Measurements from ENCODE around the gene ADAM12.
"Not testable (repeated sequence)": the region's sequence is repeated elsewhere in the genome, so short reads cannot be mapped to it uniquely, and the experiment has no call there.

ADAM12 gene

DNA sequence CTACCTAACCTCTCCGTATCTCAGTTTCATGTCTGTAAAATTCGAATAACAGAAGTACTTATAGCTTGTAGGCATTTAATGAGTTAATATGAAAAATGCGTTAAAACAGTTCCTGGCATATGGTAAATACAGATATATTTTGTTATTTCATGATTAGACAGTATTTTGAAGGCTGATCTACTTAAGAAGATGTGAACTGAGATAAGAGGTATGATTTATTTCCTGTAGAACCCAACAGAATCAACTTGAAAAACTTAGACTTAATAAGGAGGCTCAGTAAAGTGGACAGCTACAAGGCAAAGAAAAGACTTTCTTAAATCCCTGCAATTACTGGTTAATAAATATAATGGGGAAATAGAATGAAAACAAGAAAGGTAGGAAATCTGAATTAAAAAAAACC lies 388.6 kb downstream of the ADAM12 start:
- no peak for DNase-seq

DNA sequence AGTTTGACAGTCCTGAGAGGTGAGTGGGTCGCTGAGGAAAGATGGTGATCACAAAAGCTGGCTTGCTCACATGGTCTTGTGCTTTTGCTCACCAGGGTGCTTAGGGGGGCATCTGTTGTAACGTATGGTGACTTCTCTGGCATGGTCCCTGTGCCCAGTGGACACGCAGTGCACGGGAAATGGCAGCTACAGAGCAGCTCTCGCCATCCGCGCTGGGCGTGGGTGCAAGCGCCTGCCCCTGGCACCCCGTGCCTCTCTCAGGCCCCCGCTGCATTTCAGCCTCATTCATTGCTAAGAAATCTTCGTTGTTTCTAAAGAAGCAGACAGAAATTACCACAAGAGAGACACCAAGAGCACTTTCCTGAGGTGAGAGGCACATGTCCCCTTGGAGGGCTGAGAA lies 390.7 kb downstream of the ADAM12 start:
- DNase-seq, result no peak

GRCh38 chr10:125995726-125996304 lies 392.5 kb downstream of the ADAM12 start:
- no peak for DNase-seq

GRCh38 chr10:125994601-125995000 lies 393.7 kb downstream of the ADAM12 start:
- no peak for DNase-seq

GRCh38 chr10:125992254-125992653 lies 396.0 kb downstream of the ADAM12 start:
- no peak for DNase-seq

GRCh38 chr10:125991392-125991791 lies 396.9 kb downstream of the ADAM12 start:
- no peak for DNase-seq

DNA sequence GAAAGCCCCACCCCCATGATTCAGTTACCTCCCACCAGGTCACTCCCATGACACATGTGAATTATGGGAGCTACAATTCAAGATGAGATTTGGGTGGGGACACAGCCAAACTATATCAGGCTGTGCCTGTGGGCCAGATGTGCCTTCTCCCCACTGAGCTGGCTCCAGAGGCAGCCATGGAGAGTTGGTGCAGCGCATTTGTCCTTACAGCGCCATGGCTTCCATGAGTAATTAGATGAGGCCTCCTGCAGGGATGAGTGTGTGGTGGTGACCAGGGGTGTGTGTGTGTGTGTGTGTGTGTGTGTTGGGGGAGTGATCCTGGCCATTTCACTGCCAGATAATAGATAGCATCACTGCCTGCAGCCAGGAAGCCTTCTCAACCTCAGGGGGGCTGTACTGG lies 397.3 kb downstream of the ADAM12 start:
- DNase-seq, result no peak

- no peak for DNase-seq
These were observed 398.5 kb downstream of the ADAM12 start for GRCh38 chr10:125989791-125990190.

DNA sequence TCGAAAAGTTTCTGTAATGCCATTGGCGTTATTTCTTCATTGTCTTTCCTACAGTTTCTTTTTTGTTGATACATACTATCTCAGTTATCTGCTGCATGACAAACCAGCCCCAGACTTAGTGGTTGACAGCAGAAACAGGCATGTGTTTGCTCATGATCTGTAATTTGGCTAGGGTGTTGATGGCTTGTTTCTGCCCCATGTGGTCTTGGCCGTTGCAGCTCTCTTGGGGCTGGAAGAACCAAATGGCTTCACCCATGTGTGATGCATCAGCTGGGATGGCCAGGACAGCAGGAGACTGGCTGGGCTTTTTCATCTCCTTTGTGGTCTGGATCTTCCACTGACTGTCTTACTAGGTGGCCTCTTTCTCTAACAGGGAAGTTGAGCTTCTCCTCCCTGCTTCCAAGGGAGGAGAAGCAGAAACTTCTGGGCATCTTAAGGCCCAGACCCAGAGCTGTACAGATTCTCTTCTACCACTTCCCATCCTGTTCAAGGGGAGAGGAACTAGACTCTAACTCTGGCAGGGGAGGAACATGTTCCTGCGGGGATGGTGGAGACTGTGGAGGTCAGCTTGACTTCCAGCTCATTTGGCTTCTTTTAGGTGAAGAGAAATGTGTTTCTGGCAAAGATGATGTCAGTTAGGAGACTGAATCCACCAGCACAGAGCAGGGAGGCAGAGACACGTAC lies 402.6 kb downstream of the ADAM12 start:
- DNase-seq, result no peak

GRCh38 chr10:125984865-125985495 lies 403.3 kb downstream of the ADAM12 start:
- no peak for DNase-seq

GRCh38 chr10:125984346-125984745 lies 403.9 kb downstream of the ADAM12 start:
- DNase-seq, result no peak

- no peak for DNase-seq
These were observed 404.6 kb downstream of the ADAM12 start for GRCh38 chr10:125983656-125984055.

DNA sequence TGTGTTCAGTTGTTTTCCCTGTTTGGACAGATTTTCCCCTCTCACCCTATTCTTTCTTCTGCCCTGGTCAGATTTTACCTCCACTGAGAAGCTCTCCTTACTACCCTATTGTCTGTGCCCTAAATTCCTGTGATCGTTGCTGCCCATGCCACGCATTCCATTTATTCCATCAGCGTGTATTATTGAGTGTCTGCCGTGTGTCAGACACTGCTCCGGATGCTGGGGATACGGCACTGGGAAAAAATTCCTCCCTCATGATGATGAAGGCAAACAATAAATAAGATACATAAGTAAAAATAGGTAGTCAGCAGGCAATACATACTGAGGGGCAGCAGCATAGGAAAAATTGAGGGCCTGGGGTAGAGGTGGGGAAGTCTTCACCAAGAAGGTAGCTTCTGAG lies 405.1 kb downstream of the ADAM12 start:
- no peak for DNase-seq

DNA sequence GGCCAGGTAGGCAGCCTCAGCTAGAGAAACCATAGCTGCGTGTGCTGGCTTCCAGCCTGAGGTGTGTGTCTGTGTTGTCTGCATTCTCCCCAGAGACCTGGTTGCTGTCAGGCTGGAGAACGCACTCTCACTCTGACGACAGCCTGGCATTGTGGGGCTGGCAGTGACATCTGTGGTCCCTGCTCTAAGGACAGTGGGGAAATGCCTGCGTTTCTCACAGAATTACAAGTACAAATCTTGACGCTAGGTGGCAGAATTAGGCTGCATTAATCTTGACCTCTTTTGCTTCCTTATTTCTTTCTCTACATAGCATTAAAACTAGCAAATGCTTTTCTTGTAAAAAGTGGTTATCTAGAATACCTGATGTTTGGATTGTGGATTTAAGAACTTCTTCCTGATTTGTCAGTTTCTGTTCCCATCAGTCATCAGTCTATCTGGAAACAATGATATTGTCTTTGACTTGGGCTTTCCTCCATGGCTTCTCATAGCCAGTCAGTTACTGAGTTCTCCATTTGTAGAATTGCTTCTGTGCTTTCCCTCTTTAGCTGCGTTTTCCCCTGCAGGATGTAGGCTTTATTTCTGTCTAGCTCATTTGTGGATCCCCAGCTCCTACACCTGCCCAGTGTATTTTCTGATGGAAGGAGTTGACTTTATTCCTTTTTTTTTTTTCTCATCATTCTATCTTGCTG lies 405.9 kb downstream of the ADAM12 start:
- DNase-seq, result no peak

DNA sequence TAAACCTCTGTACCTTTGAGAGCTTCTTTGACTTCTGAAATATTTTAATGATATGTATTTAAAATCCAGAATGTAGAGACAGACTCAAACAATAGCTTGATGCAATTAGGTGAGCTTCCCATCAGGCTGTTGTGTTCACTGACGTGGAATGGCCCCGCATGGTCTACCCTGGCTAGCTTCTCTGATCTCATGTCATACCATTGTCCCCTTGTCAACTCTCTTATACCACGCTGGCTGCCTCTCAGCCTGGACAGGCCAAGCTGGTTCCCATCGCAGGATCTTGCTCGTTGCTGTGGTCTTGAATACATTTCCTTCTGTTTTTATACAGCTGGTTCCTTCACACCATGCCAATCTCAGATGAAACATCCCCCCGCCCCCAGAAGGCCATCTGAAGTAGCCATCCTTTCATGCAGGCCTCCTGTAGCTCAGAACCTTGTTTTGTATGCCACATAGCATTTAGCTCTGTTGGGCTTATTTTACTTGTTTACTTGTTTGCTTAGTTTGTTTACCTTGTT lies 407.7 kb downstream of the ADAM12 start:
- no peak for DNase-seq

DNA sequence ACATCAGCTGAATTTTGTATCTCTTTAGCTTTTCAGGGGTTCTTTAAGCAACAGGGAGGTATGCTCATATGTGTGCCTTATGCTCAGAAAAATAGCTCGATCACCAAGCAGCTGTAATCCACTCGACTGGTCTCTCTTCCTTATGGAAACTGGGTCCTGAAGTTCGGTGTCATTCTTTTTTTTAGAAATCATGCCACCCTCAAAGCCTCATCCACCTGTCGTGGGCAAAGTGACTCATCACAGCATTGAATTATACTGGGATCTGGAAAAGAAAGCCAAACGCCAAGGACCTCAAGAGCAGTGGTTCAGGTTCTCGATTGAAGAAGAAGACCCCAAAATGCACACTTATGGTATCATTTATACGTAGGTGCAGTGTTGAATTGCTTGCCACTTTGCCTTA lies 408.3 kb downstream of the ADAM12 start:
- no peak for DNase-seq

DNA sequence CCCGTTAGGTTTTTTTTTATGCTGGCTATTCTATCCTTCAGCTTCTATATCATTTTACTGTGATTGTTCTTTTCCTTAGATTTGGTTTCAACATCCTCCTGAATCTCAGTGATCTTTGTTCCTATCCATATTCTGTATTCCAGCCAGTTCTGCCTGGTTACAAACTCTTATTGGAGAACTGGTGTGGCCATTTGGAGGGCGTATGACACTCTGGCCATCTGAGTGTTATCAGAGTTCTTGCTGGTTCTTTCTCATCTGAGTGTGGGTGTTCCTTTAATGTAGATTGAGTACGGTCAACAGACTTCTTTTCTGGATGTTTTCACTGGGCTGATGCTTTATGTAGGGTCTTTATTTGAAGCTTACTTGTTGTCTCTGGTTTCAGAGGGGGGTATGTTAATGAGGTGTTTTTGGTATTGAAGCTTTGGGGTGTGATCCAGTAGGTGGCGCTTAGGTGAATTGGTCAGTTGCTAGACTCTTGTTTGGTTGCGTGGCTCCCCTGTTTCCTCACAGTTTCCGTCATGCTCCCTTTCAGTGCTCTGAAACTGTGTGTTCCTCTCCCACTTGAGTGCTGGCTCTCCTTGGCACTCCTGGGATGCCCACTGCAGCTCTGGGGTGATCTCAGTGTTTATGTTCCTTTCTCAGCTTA lies 411.2 kb downstream of the ADAM12 start:
- DNase-seq, result no peak

DNA sequence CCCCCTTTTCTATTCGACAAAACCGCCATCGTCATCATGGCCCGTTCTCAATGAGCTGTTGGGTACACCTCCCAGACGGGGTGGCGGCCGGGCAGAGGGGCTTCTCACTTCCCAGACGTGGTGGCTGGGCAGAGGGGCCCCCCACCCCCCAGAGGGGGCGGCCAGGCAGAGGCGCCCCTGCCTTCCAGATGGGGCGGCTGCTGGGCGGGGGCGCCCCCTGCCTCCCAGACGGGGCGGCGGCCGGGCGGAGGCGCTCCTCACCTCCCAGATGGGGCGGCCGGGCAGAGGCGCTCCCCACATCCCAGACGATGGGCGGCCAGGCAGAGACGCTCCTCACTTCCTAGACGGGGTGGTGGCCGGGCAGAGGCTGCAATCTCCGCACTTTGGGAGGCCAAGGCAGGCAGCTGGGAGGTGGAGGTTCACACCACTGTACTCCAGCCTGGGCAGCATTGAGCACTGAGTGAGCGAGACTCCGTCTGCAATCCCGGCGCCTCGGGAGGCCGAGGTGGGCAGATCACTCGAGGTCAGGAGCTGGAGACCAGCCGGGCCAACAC lies 418.1 kb downstream of the ADAM12 start:
- DNase-seq, result not testable (repeated sequence)

DNA sequence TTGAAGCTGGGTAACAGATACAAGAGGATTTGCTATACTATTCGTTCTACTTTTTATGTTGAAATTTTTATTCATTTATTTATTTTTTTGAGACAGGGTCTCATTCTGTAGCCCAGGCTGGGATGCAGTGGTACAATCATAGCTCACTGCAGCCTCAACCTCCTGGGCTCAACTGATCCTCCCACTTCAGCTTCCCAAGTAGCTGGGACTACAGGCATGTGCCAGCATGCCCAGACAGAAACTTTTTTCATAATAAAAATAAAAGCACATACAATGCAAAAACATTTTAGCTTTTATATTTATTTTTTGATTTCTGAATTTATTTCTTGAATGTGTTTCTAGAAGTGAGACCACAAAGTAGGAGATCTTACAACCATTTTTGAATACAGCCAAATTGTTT lies 420.7 kb downstream of the ADAM12 start:
- DNase-seq, result no peak

DNA sequence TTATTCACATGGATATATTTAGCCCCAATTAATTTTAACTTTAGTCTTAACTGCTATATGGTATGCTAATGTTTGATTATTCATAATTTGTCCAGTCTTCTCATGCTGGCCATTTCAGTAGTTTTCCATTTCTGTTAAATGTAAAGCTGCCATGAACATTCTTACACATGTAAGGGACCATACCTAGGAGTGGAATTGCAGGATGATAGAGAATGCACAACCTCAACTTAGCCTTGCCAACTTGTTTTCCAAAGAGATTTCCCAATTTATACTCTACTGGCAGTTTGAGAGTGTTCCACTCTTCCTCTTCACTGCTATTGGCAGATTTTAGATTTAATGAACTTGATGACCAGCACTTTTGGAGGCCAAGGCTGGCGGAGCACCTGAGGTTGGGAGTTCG lies 423.7 kb downstream of the ADAM12 start:
- DNase-seq, result no peak

Measured in NCI-H510A (cell line).